ENCODE data around the gene GDF9.
"Not testable (repeated sequence)": the region's sequence is repeated elsewhere in the genome, so short reads cannot be mapped to it uniquely, and the experiment has no call there.

The GDF9 gene

DNA sequence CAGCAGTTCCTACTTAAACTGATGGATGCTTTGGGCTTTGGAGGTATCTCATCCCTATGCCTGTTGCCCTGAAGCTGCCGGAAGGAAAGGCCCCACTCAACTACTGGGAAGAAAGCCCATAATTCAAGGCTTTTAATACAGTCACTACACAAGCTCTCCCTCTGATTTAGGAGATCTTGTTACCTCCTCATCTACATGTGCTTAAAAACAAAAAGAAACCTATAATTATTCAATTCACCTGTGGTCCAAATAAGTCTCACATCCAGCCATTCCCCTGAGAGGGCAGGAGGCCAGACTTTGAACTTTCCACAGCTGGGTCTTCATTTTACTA lies 6.5 kb upstream of the GDF9 start:
- DNase-seq, result no peak

DNA sequence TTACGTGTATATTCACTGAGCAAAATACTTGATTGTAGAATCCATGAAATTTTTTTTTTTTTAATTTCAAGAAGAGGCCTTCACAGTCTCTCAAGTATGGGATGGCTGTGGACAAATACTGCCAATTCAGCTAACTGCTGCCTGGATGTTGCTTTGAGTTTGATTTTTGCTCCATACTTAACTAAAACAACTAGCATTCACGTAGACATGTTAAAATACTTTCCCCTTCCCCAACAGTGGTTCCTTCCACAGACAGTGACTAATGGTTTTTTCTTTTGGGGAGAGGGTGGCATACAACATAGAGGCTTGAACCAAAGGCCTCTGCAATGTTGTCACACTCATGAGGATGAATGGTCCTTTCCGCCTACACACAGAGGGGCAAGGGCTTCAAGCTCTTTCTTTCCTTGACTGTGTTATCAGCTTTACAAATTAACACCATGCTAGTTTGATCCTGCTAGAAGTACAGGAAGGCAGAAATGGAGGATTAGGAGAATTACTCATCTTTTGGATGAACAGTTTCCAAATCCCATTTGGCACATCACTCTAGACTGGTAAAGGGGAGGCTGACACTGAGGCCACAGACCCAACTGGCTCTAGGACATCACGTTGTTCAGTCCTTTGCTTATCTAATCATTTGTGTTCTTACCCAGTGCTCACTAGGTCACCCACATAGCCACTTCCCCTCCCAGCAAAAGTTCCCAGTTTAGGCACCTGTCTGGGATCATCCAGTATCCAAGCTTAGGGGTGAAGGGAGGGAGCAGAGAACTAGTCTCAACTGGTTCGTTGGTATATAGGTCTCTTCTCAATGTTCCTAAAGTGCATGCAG lies 5.4 kb upstream of the GDF9 start:
- no peak for DNase-seq

DNA sequence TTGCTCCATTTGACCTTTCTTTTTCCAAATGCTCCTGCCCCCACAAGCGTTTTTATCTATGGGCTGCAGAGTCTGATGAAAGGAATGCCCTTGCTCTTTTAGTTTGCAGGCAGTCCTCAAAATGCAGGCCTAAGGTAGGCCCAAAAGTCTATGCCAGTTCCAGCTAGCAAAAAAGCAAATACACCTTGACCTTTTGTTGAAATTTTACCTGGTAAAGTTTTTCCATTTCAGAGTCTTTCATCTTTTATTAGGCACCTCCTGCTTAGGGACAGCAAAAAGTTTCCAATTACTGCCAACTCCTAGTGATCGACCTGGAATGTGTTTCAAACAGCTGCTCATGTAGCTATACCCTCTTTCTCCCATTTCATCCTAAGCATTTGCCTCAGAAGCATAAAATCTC lies 4.5 kb upstream of the GDF9 start:
- no peak for DNase-seq

DNA sequence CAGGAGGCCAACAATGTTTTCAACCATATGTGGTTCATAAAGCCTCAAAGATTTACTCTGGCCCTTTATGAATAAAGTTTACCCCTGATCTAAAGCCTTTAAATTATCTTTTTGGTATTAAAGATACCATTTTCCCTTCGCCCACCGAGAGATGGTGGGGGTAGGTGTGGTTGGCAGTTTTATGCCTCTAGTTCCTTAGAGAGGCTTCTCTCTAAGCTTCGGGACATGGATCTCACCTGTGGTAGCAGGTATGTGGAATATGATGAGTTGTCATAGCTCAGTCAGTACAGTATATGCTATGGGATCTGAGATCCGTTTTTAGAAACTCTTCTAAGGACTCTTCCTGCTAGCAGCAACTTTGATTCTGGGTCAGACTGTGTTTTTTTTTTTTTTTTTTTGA lies 2.5 kb upstream of the GDF9 start:
- no peak for DNase-seq

DNA sequence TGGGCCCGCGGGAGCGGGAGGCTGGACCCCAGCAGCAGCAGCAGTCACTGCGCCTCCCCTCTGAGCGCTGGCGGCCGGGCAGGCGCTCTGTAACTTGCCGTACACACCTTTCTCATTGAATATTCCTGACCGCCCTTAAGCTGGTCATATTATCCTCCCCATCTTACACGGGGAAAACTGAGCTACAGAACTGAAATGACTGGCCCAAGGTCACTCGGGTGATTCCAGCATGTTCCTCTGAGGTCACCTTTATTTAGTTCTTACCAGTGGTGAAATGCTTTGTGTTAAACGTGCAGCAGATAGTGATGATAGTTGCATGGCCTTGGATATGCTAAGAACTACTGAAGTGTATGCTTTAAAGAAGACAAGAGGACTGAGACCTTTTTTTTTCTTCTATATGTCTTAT lies 780 bp upstream of the GDF9 start:
- DNase-seq, result no peak

DNA sequence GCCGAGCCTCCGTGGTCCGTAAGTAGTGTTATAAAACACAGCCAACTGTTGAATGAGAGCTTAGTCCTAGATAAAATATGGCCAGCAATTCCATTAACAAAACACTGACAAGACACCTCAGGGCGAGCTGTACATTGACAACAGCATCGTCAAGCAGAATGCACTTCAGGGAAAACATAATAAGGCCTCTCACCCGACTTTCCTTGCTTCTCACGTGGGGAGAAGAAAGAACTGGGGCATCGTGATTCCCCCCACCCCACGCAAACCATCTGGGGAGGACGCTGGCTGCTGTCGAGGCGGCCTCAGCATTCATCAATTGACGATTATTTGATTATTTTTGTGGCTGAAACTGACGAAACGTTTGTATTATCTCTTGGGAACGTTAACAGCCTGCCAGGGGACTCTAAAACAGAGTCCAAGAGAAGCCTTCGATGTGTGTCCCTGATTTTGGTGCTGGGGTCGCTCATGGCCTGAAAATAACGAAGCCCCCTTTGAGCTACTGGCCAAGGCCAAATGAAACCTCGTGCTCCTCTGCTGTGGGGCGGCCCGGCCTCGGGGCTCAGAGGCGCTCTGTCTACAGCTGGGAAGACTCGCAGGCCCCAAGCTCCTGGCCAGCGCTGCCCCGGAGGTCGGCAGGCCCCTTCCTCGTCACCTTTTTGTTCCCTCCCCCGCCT lies 464 bp downstream of the GDF9 start:
- no peak for DNase-seq

DNA sequence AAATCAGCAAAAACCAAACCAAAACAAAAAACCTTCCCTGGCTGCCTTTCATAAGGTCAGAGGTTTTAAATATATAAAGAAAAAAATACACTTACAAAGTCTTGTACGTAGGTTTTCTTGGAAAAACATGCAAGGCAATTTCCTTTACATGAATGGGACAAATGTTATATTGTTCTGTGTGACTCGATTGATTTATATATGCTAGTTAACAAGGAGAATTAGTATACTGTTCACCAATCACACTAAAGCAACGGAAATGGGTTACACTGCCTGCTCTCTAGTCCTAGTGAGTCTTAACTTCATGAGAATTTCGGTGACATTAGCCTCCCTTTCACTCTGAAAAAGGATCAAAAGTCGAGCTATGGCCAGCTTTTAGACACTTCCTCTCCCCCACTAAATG lies 5.5 kb downstream of the GDF9 start:
- DNase-seq, result no peak

DNA sequence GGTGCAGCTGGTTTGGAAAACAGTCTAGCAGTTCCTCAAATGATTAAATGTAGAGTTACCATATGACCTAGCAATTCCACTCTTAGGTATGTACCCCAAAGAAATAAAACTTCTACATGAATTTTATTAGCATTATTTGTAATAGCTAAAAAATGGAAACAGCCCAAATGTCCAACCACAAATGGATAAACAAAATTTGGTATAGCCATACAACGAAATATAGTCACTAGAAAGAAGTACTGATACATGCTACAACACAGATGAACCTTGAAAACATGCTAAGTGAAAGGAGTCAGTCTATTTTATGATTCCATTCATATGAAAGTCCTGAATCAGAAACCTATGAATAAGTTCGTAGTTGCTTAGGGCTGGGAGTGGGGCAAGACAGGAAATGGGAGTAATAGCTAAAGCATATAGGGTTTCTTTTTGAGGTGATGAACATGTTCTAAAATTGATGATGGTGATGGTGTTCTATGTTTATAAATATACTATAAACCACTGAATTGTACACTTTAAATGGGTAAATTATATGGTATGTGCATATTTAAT lies 6.3 kb downstream of the GDF9 start:
- DNase-seq, result no peak

DNA sequence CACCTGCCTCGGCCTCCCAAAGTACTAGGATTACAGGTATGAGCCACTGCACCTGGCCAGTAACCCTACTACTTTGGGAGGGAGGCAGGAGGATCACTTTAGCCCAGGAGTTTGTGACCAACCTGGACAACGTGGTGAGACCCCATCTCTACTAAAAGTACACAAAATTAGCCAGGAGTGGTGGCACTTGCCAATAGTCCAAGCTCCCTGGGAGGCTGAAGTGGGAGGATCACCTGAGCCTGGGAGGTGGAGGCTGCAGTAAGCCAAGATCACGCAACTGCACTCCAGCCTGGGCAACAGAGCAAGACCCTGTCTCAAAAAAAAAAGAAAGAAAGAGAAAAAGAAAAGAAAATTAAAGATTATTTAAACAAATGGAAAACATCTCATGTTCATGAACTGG lies 10.3 kb downstream of the GDF9 start:
- DNase-seq, result no peak

DNA sequence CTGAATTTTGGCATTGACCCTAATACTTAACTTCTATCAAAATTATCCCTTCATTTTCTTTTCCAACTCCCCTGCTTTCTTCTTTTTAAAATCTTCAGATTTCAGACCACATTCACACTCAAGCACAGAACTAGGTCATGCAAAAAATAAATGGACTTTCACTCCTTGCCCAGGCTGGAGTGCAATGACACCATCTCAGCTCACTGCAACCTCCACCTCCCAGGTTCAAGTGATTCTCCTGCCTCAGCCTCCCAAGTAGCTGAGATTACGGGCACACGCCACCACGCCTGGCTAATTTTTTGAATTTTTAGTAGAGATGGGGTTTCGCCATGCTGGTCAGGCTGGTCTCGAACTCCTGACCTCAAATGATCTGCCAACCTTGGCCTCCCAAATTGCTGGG lies 11.3 kb downstream of the GDF9 start:
- DNase-seq, result not testable (repeated sequence)

DNA sequence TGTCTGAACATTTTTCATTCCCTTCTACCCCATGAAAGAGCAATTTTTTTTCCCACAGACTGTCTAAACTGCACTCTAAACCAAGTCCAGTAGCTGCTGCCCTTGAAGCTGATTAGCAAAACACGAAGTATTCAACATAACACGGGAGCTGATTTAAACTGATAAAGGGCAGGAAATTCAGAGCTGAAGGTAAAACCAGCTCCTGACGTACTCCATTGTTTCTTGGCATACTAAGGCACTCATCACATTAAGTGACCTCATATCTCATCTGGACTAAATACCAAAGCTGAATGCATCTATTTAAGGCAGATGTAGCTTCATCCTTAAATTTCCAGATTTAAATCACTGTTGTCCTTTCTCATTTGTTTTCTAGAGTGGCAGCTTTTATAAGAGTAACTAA lies 12.0 kb downstream of the GDF9 start:
- no peak for DNase-seq

DNA sequence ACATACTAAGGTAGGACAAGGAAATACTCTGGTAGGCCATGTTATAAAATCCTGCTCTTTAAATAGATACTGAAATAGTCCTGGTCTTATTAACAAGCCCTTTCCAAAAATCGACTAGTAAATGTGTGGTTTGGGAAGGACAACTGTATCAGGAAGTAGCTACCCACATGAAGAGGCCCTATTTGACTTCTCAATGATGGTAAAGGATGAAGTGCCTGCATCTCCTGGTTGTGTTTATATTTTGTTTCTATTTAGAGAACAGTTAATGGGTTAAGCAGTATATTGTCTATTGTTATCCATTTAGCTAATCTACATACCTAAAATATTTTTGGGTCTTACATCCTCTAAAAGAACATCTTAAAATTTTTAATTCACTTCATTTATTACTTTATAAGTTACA lies 12.5 kb downstream of the GDF9 start:
- DNase-seq, result no peak

DNA sequence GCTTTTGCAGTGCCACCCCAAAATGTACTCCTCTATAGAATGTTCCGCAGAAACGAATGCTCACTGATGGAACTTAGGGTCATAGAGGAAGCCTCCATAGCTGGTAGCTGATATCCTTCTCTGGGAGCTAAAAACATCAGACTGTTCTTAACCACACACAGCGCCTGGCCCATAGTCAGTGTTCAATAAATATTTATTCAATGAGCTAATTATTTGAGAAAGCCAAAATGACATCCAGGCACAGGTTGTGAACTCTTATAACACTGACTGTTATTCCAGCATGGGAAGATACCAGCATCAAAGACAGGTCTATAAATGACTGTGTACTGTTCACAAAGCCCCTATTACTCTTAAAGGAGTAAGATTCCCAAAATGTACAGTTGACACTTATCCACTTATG lies 12.9 kb downstream of the GDF9 start:
- no peak for DNase-seq

DNA sequence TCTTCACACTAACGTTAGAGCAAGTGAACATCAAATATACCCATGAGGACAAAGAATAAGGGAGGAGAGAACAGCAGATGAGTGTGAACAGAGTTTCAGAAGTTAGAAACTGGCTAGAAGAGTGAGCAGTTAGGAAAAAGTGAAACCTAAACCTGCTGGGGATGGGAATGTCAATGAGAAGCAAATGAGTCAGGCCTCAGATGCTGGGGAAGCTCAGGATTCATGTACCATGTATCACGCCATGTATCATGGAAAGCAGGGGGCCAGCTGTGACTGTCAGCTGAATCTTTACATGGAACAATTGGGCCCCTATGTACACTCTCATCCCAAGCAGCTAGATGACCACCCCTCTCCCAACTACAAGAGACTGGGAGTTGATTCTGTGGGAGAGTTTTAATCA lies 16.2 kb downstream of the GDF9 start:
- no peak for DNase-seq

DNA sequence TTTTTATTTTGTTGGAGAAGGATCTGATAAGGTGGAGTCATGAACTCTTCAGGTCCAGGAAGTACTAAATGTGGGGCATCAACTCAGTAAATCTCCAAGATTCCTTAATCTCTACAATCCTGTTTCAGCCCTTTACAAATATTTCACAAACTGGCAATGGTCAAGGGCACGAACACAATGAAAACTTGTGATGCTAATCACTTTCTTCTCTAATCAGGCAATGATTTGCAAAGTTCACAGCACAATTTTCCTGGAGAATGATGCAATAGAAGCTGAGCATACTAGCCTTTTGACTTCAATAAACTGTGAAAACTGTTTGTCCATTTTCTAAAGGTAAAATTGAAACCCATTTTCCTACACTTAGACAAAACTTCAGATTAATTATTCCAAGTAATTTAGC lies 16.9 kb downstream of the GDF9 start:
- no peak for DNase-seq

DNA sequence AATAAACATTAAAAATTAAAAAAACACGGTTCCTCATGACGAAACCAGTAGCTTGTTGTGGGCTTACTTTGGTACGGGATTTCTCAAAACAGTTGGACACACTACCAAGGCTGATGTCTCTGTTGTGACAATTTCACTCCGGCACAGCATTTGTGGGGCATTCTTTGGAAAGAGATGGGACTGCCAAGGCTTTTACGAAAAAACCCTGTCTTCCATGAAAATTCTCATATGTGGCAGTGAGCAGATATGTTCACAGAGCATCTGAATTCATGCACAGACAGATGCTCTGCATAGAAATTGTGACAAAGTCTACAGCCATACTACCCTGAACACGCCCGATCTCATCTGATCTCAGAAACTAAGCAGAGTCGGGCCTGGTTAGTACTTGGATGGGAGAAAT lies 18.0 kb downstream of the GDF9 start:
- DNase-seq, result no peak

DNA sequence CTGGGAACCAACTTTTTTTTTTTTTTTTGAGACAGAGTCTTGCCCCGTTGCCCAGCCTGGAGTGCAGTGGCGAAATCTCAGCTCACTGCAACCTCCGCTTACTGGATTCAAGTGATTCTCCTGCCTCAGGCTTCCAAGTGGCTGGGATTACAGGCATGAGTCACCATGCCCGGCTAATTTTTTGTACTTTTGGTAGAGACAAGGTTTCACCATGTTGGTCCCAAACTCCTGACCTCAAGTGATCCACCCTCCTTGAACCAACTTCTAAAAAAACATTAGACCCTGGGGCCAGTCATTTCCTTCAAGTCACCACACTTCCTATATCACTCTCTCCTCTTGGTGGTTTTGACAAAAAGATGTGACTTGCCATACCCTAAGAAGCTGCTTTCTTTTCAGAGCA lies 25.0 kb downstream of the GDF9 start:
- no peak for DNase-seq

DNA sequence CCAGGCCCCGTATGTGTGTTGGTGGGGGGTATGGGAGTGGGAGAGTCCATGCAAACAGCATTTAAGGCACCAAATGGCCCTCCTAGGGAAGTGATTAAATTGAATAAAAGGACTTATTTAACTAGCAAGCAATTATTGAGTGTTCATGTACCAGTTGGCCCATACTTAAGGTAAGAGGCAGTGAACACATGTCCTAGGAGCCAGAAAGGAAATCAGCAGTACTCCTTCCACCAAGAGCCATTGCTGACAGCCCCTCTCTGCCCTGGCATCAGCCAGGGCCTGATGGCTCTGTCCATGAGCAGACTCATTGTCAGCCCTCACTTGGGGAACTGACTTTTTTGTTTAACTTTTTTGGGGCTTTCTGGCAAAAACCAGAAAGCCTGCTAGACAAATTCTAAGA lies 25.4 kb downstream of the GDF9 start:
- DNase-seq, result no peak

DNA sequence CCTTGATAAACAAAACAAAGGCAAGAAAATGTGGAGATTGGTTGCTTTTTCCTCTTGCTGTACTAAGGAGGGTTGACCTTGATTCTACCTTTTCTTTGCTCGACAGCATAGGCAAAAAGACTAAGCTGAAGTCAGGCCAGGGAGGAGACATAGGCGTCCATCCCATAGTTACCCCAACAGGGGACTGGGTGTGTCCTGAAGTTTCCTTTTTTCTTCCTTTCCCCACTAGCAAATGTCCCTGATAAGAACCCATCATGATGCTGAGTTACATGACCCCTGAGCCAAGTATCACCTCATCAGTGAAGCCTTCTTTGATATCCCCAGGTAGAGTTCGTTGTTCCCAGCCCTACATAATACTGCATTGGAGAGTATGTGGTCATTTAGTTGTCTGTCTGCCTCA lies 26.0 kb downstream of the GDF9 start:
- no peak for DNase-seq

DNA sequence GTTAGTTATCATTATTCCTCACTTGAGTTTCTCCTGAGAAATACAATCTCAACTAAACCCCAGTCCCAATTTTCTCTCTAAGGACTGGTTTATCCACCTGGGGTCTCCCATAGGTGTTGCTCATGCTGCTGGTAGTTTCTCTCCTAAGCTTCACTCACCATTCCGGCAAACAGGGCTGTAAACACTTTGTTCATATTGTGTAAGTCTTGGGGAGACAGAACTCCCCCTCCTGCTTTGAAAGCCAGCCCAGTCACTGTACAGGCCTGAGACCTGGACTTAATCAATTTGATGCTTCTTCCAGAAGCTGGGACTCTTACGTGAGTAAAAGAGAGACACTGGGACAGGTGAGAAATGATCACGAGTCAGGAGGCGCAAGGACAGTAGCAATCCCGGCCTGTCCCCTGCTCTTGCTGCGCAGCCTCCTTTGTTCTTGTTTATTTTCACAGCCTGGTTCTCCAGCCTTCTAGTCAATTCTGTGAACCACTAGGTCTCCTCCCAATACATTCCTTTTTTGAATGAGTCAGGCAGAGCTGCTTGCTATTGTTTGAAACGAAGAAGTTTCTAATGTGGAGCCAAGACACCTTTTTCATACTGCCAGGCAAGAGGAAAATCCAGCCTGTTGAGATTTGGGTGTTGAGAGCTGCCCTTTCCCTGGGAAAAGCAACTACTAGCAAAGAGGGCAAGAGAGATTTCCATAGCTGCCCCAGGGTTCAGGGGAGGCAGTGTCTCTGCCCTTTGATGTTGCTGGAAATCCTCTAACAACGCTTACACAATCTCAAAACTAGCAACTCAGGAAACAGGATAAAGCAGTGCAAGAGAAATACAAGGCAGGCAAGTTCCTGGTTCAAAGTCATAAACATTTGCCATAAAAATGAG lies 26.6 kb downstream of the GDF9 start:
- no peak for DNase-seq

DNA sequence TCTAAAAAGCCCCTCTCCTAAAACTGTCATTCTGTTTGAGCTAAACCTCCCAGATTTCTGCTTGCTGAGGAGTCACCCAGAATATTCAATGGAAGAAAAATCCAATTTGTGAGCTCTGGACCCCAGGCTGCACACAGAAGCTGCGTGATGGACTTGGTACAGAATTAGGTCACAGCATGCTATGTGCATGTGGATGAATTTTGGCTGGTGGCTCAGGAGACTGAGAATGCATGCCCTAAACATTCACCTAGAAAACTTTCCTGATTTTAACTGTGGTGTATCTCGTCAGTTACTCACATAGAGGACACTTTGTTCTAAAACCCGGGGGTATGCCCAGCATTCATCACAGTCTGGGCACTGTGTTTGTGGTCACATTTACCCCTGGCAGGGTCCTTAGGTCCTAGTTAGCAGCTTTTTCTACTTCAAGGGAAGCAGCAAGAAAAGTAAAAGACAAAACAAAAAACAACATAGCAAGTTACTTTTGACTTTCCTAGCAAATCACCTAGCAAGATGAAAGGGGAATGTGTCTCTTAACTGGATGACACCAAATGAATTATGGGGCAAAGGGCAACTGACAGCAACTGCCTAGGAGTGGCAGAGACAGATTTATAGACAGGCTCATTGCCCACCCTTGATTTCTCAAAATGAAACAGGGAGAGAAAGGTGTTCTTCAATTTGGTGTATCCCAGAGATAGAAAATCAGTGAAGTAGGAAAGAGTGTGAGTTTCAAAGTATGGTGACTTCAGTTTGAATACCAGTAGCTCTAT lies 27.6 kb downstream of the GDF9 start:
- DNase-seq, result no peak

DNA sequence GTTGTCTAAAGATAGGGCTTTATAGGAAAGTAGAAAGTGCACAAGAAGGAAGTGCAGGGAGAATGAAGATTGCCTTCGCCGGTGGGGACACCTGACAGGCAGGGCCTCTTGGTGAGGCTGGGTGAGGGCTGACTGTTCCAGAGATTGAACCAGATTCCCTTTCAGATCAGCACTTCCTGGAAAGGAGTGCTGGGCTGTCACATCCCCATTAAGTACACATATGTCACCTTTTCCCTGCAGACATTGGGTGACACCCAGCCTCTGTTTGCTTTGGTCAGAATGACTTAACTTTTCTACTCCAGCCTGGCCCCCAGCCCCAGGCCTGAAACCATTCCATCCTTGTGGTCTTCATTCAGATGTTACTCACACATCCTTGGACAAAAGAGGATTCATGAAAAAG lies 28.4 kb downstream of the GDF9 start:
- DNase-seq, result no peak

DNA sequence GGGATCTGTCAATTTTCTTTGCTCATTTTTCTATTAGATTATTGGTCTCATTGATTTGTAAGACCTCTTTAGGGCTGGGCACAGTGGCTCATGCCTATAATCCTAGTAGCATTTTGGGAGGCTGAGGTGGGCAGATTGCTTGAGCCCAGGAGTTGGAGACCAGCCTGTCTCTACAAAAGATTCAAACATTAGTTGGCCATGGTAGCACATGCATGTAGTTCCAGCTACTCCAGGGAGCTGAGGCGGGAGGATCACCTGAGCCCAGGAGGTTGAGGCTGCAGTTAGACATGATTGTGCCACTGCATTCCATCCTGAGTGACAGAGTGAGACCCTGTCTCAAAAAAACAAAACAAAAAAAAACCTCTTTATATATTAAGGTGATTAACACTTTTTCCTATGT lies 29.4 kb downstream of the GDF9 start:
- DNase-seq, result no peak

Data from CD4-positive, alpha-beta T cell treated with Interleukin-15 for 1 hour (primary cell).